Mesothelial cell of epicardium (in vitro differentiated cells): ENCODE data around the gene CDH13. TPM values are rescaled to one million over a fixed set of nuclear protein-coding genes. Genes with fewer than 3 reads are reported as not detected.

ENCODE experiments used
- DNase-seq, 2 experiments: peaks; one replicate each; pipeline ENCODE4 v3.0.0; 2021; ENCODE audit warnings: low spot score in 2 of 2; ENCODE audit not compliant: unreplicated experiment in 2 of 2
- H3K27ac Mint-ChIP-seq: 2 replicates; pipeline ENCODE4 v1.8.0; 2021; ENCODE audit warnings: mixed read lengths
- H3K27me3 Mint-ChIP-seq: 2 replicates; pipeline ENCODE4 v1.8.0; 2021; ENCODE audit warnings: low read depth, mixed read lengths
- H3K36me3 Mint-ChIP-seq: 2 replicates; pipeline ENCODE4 v1.8.0; 2021; ENCODE audit warnings: mixed read lengths
- H3K4me1 Mint-ChIP-seq: 2 replicates; pipeline ENCODE4 v1.8.0; 2021; ENCODE audit warnings: mixed read lengths
- H3K4me3 Mint-ChIP-seq: 2 replicates; pipeline ENCODE4 v1.8.0; 2021; ENCODE audit warnings: mild to moderate bottlenecking, moderate library complexity, mixed read lengths
- H3K9me3 Mint-ChIP-seq: 2 replicates; pipeline ENCODE4 v1.8.0; 2021; ENCODE audit warnings: mixed read lengths
- CTCF ChIP-seq: fragments of 200-600 bp; sonication (generic); IDR thresholded peaks from one replicate; pipeline ENCODE4 v1.5.0; 2021; ENCODE audit warnings: antibody characterized with exemption; ENCODE audit not compliant: unreplicated experiment
- total RNA-seq: library from RNA; stranded (reverse); gene quantifications from 3 replicates; pipeline ENCODE4 v1.2.1, GENCODE V29; 2021

The CDH13 gene
- total RNA-seq, 1 donor from 2014 or later = 0.80 TPM

DNA sequence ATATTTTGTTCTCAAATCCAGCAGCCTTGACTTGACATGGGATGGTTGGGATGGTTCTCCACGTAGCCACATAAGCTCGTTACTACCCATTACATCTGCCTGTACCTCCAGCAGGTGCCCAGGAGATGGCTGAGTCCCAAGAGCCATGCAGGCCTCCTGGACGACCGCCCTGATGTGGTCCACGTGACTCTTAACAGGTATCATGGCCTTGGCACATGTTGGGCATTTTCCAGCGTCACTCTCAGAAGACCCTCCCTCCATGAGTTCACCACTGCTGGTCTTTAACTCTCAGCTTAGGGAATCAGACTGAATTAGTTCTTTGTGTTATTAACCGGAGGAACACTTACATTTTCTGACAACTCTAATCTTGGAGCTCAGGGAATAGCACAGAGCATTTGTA is 161.5 kb downstream of the CDH13 start:
- no peak overlapping the region for H3K27ac Mint-ChIP-seq
- peaks cover 5% of the 10 kb centered on the region for H3K27me3 Mint-ChIP-seq
- H3K9me3 Mint-ChIP-seq = no peaks in the 10 kb centered on the region
- H3K36me3 Mint-ChIP-seq = no peaks in the 10 kb centered on the region
- H3K4me3 Mint-ChIP-seq = no peak overlapping the region
- no peak for DNase-seq
- no peaks in the 10 kb centered on the region for H3K4me1 Mint-ChIP-seq
- no peak for TF ChIP-seq CTCF

DNA sequence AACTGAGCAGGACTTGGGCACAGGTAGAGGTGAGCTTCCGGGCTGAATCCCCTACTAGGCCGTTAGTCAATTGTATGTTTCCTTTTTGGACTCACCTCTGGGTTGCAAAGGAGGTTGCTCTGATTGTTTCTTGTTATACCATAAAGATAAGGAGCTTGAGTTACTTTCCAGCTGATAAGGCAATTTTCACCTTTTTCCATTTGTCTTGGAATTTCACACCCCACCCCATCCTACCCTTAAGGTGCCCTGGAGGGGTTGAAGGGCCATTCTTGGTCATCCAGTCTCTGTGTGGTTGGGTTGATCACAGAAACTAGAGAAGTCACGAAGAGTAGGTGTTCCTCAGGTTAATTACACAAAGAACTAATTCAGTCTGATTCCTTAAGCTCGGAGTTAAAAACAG is 162.2 kb downstream of the CDH13 start:
- Mint-ChIP-seq H3K9me3 (no peaks in the 10 kb centered on the region), H3K4me3 (no peak overlapping the region), H3K36me3 (no peaks in the 10 kb centered on the region), H3K4me1 (peaks cover 2% of the 10 kb centered on the region), H3K27ac (no peak overlapping the region), H3K27me3 (no peaks in the 10 kb centered on the region)
- no peak for TF ChIP-seq CTCF
- no peak for DNase-seq

DNA sequence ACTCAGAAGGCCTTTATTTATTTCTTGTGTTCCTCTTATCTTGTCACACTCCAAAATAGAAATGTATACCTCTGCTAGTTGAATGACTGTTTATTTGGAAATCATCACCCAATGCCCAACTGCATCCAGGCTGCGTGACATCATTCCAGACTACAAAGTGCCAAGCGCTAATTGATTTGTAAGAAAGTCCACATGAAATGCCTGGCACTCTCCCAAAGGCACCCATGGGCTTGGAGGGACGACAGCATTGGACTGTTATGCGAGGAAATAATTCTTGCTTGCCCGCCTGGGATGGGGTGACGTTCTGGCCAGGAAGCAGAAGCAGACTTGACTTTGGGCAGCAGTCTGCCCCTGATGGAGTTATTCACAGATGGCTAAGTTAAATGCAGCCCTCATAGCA is 165.9 kb downstream of the CDH13 start:
- no peaks in the 10 kb centered on the region for H3K9me3 Mint-ChIP-seq

DNA sequence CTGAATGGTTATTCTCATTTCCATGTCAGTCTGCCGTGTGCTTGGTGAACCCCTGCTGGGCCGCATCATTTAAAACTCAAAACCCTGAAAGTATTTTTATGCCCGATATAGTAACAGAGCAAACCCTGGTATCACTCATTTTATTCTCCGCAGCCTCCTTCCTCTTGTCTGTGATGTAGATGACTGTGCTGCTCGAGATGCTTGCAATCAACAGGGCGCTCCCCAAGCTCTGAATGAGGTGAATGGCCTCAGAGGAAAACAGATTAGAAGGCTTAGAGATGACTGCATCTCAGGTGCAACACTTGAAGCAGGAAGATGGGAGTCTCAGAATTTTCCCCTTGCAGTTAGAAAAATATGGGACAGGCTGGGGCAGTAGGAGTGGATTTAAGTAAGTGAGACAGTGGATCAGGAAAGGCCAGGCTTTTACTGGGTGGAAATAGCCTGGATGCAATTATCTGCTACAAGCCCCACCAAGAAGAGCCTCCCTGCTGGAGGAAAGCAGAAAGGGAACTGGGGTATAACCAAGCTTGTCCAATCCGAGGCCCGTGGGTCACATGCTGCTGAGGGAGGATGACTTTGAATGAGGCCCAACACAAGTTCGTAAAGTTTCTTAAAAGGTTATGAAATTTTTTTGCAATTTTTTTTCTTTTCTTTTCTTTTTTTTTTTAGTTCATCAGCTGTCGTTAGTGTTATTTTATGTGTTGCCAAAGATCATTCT is 166.9 kb downstream of the CDH13 start:
- DNase-seq = no peak
- Mint-ChIP-seq H3K27me3 (no peaks in the 10 kb centered on the region), H3K9me3 (no peaks in the 10 kb centered on the region), H3K27ac (no peak overlapping the region), H3K4me3 (no peak overlapping the region), H3K36me3 (no peaks in the 10 kb centered on the region), H3K4me1 (peaks cover 2% of the 10 kb centered on the region)
- no peak for TF ChIP-seq CTCF

More for the DNA sequence above, 165.9 kb downstream of the CDH13 start:
- TF ChIP-seq CTCF = no peak
- H3K27me3 Mint-ChIP-seq = no peaks in the 10 kb centered on the region
- no peak overlapping the region for H3K27ac Mint-ChIP-seq
- no peaks in the 10 kb centered on the region for H3K36me3 Mint-ChIP-seq
- no peak overlapping the region for H3K4me3 Mint-ChIP-seq
- no peak for DNase-seq
- peaks cover 2% of the 10 kb centered on the region for H3K4me1 Mint-ChIP-seq

GRCh38 chr16:82796047-82796446 is 169.3 kb downstream of the CDH13 start:
- Mint-ChIP-seq H3K9me3 (no peaks in the 10 kb centered on the region), H3K27me3 (peaks cover under 1% of the 10 kb centered on the region), H3K4me3 (no peak overlapping the region), H3K27ac (no peak overlapping the region), H3K36me3 (no peaks in the 10 kb centered on the region), H3K4me1 (peaks cover 2% of the 10 kb centered on the region)
- no peak for TF ChIP-seq CTCF
- DNase-seq = no peak
